Lower lobe of right lung (tissue), 2 donors: ENCODE results near the gene CEP250. TPM values are rescaled to one million over a fixed set of nuclear protein-coding genes. Genes with fewer than 3 reads are reported as not detected.
A peak's percentile ranks its signal among the peaks of the same experiment; 100 is the strongest.

Source experiments
- ATAC-seq, 2 donors: fragments of 200-7000 bp; cut with Tn5 transposase; one replicate each; pipeline ENCODE4 v1.9.1; 2020 to 2022; ENCODE audit warnings: mild to moderate bottlenecking in 2 of 2, moderate library complexity in 2 of 2
- DNase-seq: peaks from one replicate; pipeline ENCODE4 v3.0.0-alpha.2; 2020
- H3K27ac ChIP-seq: fragments of 200-600 bp; one replicate; pipeline ENCODE4 v1.8.0; 2022
- H3K27me3 ChIP-seq: fragments of 200-600 bp; one replicate; pipeline ENCODE4 v1.8.0; 2022; ENCODE audit warnings: low read depth
- H3K36me3 ChIP-seq: fragments of 200-600 bp; one replicate; pipeline ENCODE4 v1.8.0; 2022; ENCODE audit warnings: mild to moderate bottlenecking
- H3K4me1 ChIP-seq: fragments of 200-600 bp; one replicate; pipeline ENCODE4 v1.8.0; 2022
- H3K4me3 ChIP-seq: fragments of 200-600 bp; one replicate; pipeline ENCODE4 v1.8.0; 2022; ENCODE audit warnings: mild to moderate bottlenecking
- H3K9me3 ChIP-seq: fragments of 200-600 bp; one replicate; pipeline ENCODE4 v1.8.0; 2022
- CTCF ChIP-seq: fragments of 200-600 bp; IDR thresholded peaks from one replicate; pipeline ENCODE4 v1.8.0; 2022; ENCODE audit warnings: antibody characterized with exemption, mild to moderate bottlenecking
- intact Hi-C: fragments of 100-400 bp; cut with DNase I; formaldehyde crosslinking; loops from one replicate; pipeline ENCODE4 v1.11.0; 2022
- total RNA-seq: library from RNA; stranded (reverse); fragmentation: NEBNext Ultra II Directional; extraction: Animal tissue kit (Norgen Biotek cat#: 25700); gene quantifications from one replicate; pipeline ENCODE4 v1.2.1, GENCODE V29; 2021
- donor health status: DM: no; HTN: yes; CAD: no; lungs with severe emphysema.

Gene CEP250
- total RNA-seq, 1 donor from 2014 or later: 30.7 TPM

DNA sequence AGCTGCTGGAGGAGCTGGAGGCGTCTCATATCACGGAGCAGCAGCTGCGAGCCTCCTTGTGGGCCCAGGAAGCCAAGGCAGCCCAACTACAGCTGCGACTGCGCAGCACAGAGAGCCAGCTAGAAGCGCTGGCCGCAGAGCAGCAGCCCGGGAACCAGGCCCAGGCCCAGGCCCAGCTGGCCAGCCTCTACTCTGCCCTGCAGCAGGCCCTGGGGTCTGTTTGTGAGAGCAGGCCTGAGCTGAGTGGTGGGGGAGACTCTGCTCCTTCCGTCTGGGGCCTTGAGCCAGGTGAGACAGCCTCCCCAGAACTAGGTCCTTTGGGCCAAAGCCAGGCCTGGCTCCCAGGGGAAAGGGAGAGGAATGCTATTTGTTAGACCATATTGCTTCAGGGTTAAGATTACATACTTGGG, 42.4 kb downstream of the CEP250 start:
- ATAC-seq (peak in 1 of 2 donors; percentile 29), DNase-seq (no peak)
- Histone ChIP-seq H3K27ac (no peak overlapping the region), H3K27me3 (no peaks in the 10 kb centered on the region), H3K4me3 (no peak overlapping the region), H3K9me3 (no peaks in the 10 kb centered on the region), H3K36me3 (peaks cover 96% of the 10 kb centered on the region), H3K4me1 (no peaks in the 10 kb centered on the region)
- intact Hi-C loops: no loop called here
- no peak for TF ChIP-seq CTCF

DNA sequence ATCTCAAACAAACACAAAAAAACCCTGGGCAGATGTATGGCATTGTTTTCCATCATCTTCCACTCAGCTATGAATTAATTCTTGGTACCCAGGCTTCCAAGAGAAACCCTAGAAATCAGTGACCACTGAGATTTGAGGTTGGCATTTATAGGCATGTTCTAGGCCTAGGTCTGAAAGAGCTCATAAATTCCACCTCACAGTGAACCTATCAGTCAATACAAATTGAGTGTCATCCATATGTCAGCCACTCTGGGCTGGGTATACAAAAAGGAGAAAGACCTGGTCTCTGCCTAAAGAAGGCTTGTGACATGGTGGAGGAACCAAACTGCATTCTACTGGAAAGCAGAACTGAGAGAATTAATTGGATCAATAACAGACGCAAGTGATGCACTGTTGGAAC, 43.9 kb downstream of the CEP250 start:
- DNase-seq (no peak), ATAC-seq (no peak)
- Histone ChIP-seq H3K4me1 (no peaks in the 10 kb centered on the region), H3K27me3 (no peaks in the 10 kb centered on the region), H3K4me3 (no peak overlapping the region), H3K36me3 (peaks cover 98% of the 10 kb centered on the region), H3K27ac (no peak overlapping the region), H3K9me3 (no peaks in the 10 kb centered on the region)
- intact Hi-C loops: no loop called here
- no peak for TF ChIP-seq CTCF

GRCh38 chr20:35502352-35502751, 47.0 kb downstream of the CEP250 start:
- peaks cover 96% of the 10 kb centered on the region for H3K36me3 ChIP-seq
- intact Hi-C loops: no loop called here
- H3K4me3 ChIP-seq: no peak overlapping the region

DNA sequence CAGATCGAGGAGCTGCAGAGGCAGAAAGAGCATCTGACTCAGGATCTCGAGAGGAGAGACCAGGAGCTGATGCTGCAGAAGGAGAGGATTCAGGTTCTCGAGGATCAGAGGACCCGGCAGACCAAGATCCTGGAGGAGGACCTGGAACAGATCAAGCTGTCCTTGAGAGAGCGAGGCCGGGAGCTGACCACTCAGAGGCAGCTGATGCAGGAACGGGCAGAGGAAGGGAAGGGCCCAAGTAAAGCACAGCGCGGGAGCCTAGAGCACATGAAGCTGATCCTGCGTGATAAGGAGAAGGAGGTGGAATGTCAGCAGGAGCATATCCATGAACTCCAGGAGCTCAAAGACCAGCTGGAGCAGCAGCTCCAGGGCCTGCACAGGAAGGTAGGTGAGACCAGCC, 47.9 kb downstream of the CEP250 start:
- H3K27me3 ChIP-seq: no peaks in the 10 kb centered on the region
- H3K4me3 ChIP-seq: no peak overlapping the region
- no peak for DNase-seq
- no peaks in the 10 kb centered on the region for H3K9me3 ChIP-seq
- H3K4me1 ChIP-seq: no peaks in the 10 kb centered on the region
- intact Hi-C loops: no loop called here
- ATAC-seq: no peak
- H3K36me3 ChIP-seq: peaks cover 96% of the 10 kb centered on the region
- H3K27ac ChIP-seq: no peak overlapping the region
- no peak for TF ChIP-seq CTCF

More at GRCh38 chr20:35502352-35502751, 47.0 kb downstream of the CEP250 start:
- H3K27ac ChIP-seq: no peak overlapping the region
- no peaks in the 10 kb centered on the region for H3K9me3 ChIP-seq
- no peak for TF ChIP-seq CTCF
- ATAC-seq (no peak), DNase-seq (no peak)
- no peaks in the 10 kb centered on the region for H3K27me3 ChIP-seq
- no peaks in the 10 kb centered on the region for H3K4me1 ChIP-seq

- Histone ChIP-seq H3K27ac (no peak overlapping the region), H3K4me1 (no peaks in the 10 kb centered on the region), H3K36me3 (peaks cover 96% of the 10 kb centered on the region), H3K27me3 (no peaks in the 10 kb centered on the region), H3K4me3 (no peak overlapping the region), H3K9me3 (no peaks in the 10 kb centered on the region)
- no peak for TF ChIP-seq CTCF
- DNase-seq (no peak), ATAC-seq (no peak)
- intact Hi-C loops: no loop called here
Observed at GRCh38 chr20:35503841-35504561, 48.6 kb downstream of the CEP250 start.
